HCT116 (cell line): ENCODE results near the gene PRRG4. TPM values are rescaled to one million over a fixed set of nuclear protein-coding genes. Genes with fewer than 3 reads are reported as not detected.

Experiments
- ATAC-seq: fragments of 200-7000 bp; cut with Tn5 transposase; 2 replicates; pipeline ENCODE4 v1.9.1; 2020; ENCODE audit warnings: mild to moderate bottlenecking, moderate library complexity
- BruUV-seq: library from RNA; stranded (reverse); fragments of 400-500 nt; replicated peaks from 2 replicates; lab custom pipeline; 2021; lab: Mats Ljungman, UMichigan
- CTCF ChIA-PET: fragments of 300-600 bp; sonication (Branson Sonifier 250); formaldehyde crosslinking; loops from one replicate; lab custom pipeline; 2021; ENCODE audit warnings: antibody characterized with exemption; lab: Charles Lee
- POLR2A ChIA-PET: fragments of 300-600, 350-600 bp; sonication (Branson Sonifier 250); formaldehyde crosslinking; loops from one replicate; lab custom pipeline; 2021; ENCODE audit warnings: antibody characterized with exemption; lab: Charles Lee
- RAD21 ChIA-PET, 2 experiments: fragments of 300-600 bp; sonication (Branson Sonifier 250); formaldehyde crosslinking; loops; one replicate each; lab custom pipeline; 2023; ENCODE audit warnings: low total read pairs in 2 of 2; ENCODE audit not compliant: uncharacterized antibody in 2 of 2, unreplicated experiment in 2 of 2, low non-redundant PET in 1 of 2; lab: Charles Lee
- DNase-seq: peaks from one replicate; pipeline ENCODE4 v3.0.0-alpha.2; 2010; ENCODE audit warnings: low read depth, low spot score
- H2AFZ ChIP-seq: fragments of 200-600 bp; shearing (Covaris generic), sonication (generic); 2 replicates; pipeline ENCODE4 v1.6.1; 2017; ENCODE audit warnings: low read depth, mixed run types, mixed read lengths, antibody characterized with exemption, low read length; ENCODE audit not compliant: poor library complexity, severe bottlenecking
- H3K27ac ChIP-seq: 2 replicates; pipeline ENCODE4 v1.5.1; 2012; ENCODE audit warnings: low read depth, low read length
- H3K27me3 ChIP-seq: fragments of 200-600 bp; sonication (generic); 2 replicates; pipeline ENCODE4 v1.6.1; 2016; ENCODE audit warnings: mixed run types, low read length, mixed read lengths; ENCODE audit not compliant: insufficient read depth
- H3K36me3 ChIP-seq, 2 experiments: fragments of 200-500 bp in 1 of 2; fragments of 200-600 bp in 1 of 2; sonication (Bioruptor generic) in 1 of 2; sonication (generic) in 1 of 2; 2 replicates each; pipeline versions ENCODE4 v1.5.1 to v1.6.1; 2014 to 2016; ENCODE audit warnings: low read length in 2 of 2, inconsistent platforms in 1 of 2, mixed read lengths in 1 of 2, mixed run types in 1 of 2; ENCODE audit not compliant: insufficient read depth in 2 of 2, control insufficient read depth in 1 of 2
- H3K4me1 ChIP-seq, 2 experiments: fragments of 200-600 bp in 1 of 2; sonication (generic) in 1 of 2; 2 replicates each; pipeline versions ENCODE4 v1.5.1 to v1.6.1; 2012 to 2017; ENCODE audit warnings: low read length in 2 of 2, inconsistent platforms in 1 of 2, mild to moderate bottlenecking in 1 of 2, mixed read lengths in 1 of 2, mixed run types in 1 of 2, moderate library complexity in 1 of 2; ENCODE audit not compliant: insufficient read depth in 2 of 2, control insufficient read depth in 1 of 2
- H3K4me2 ChIP-seq: fragments of 200-600 bp; sonication (generic); 2 replicates; pipeline ENCODE4 v1.6.1; 2017; ENCODE audit warnings: mixed run types, low read length, mixed read lengths
- H3K4me3 ChIP-seq, 2 experiments: fragments of 200-600 bp in 1 of 2; sonication (generic) in 1 of 2; replicated peaks in 1 of 2; 2 replicates each; pipeline ENCODE4 v1.5.1; 2011 to 2016; ENCODE audit warnings: low read length in 2 of 2, control low read depth in 1 of 2, low read depth in 1 of 2, mild to moderate bottlenecking in 1 of 2, mixed read lengths in 1 of 2, mixed run types in 1 of 2
- H3K79me2 ChIP-seq: fragments of 200-600 bp; sonication (generic); 2 replicates; pipeline ENCODE4 v1.6.1; 2017; ENCODE audit warnings: mild to moderate bottlenecking, mixed run types, low read length, moderate library complexity, mixed read lengths; ENCODE audit not compliant: insufficient read depth
- H3K9ac ChIP-seq: fragments of 200-600 bp; sonication (generic); 2 replicates; pipeline ENCODE4 v1.6.1; 2016; ENCODE audit warnings: low read length, mixed read lengths
- H3K9me2 ChIP-seq: fragments of 200-600 bp; sonication (generic), shearing (Covaris generic); 2 replicates; pipeline ENCODE4 v1.6.1; 2017; ENCODE audit warnings: mixed run types, mild to moderate bottlenecking, moderate library complexity; ENCODE audit not compliant: insufficient read depth
- H3K9me3 ChIP-seq, 2 experiments: fragments of 200-500 bp in 1 of 2; fragments of 200-600 bp in 1 of 2; sonication (Bioruptor generic) in 1 of 2; sonication (generic) in 1 of 2; 2 replicates each; pipeline ENCODE4 v1.6.1; 2014 to 2017; ENCODE audit warnings: low read length in 2 of 2, mixed read lengths in 2 of 2, inconsistent platforms in 1 of 2, low read depth in 1 of 2, mild to moderate bottlenecking in 1 of 2, mixed run types in 1 of 2, moderate library complexity in 1 of 2; ENCODE audit not compliant: control insufficient read depth in 1 of 2, insufficient read depth in 1 of 2
- H4K20me1 ChIP-seq: fragments of 200-600 bp; sonication (generic), shearing (Covaris generic); 2 replicates; pipeline ENCODE4 v1.6.1; 2017; ENCODE audit warnings: mixed run types, mild to moderate bottlenecking, moderate library complexity; ENCODE audit not compliant: insufficient read depth
- EGR1 ChIP-seq: IDR thresholded peaks from 2 replicates; pipeline ENCODE4 v1.6.1; 2012; ENCODE audit warnings: low read depth
- ELF1 ChIP-seq: IDR thresholded peaks from 2 replicates; pipeline ENCODE4 v1.6.1; 2012; ENCODE audit warnings: low read depth, borderline replicate concordance
- EZH2 ChIP-seq: fragments of 200-600 bp; sonication (generic); IDR thresholded peaks from 2 replicates; pipeline ENCODE4 v1.6.1; 2017; ENCODE audit warnings: antibody characterized with exemption, mixed run types
- EZH2phosphoT487 ChIP-seq: fragments of 200-600 bp; IDR thresholded peaks from 2 replicates; pipeline ENCODE4 v1.6.1; 2018; ENCODE audit warnings: antibody characterized with exemption, borderline replicate concordance
- JUND ChIP-seq: IDR thresholded peaks from 2 replicates; pipeline ENCODE4 v1.6.1; 2012
- POLR2A ChIP-seq: IDR thresholded peaks from 2 replicates; pipeline ENCODE4 v1.7.0; 2011; ENCODE audit warnings: borderline replicate concordance; ENCODE audit not compliant: insufficient read depth, insufficient read length; ENCODE audit errors: extremely low read depth
- SIN3A ChIP-seq: IDR thresholded peaks from 2 replicates; pipeline ENCODE4 v1.6.1; 2012; ENCODE audit warnings: low read depth
- SP1 ChIP-seq: IDR thresholded peaks from 2 replicates; pipeline ENCODE4 v1.6.1; 2012; ENCODE audit warnings: low read depth
- YY1 ChIP-seq: IDR thresholded peaks from 2 replicates; pipeline ENCODE4 v1.6.1; 2011; ENCODE audit warnings: low read length, low read depth, moderate library complexity, mild to moderate bottlenecking; ENCODE audit not compliant: insufficient replicate concordance; ENCODE audit errors: extremely low read depth
- ZNF274 ChIP-seq: fragments of 200-500 bp; sonication (Bioruptor generic); IDR thresholded peaks from 2 replicates; pipeline ENCODE4 v1.6.1; 2014; ENCODE audit warnings: mild to moderate bottlenecking, low read depth, low read length, inconsistent platforms
- intact Hi-C: fragments of 100-400 bp; cut with micrococcal nuclease; formaldehyde crosslinking; loops from 2 replicates; pipeline ENCODE4 v1.10.0; 2022
- total RNA-seq: library from RNA; stranded (reverse); gene quantifications from one replicate; pipeline ENCODE4 v1.2.1, GENCODE V29; 2021; ENCODE audit not compliant: unreplicated experiment
- TF ChIP-seq, protein P1 (sequence below): IDR thresholded peaks from 2 replicates; pipeline ENCODE4 v1.6.1; 2011; ENCODE audit warnings: mild to moderate bottlenecking, low read length, moderate library complexity; ENCODE audit not compliant: insufficient replicate concordance; ENCODE audit errors: extremely low read depth
- TF ChIP-seq, protein P2 (sequence below): IDR thresholded peaks from 2 replicates; pipeline ENCODE4 v1.6.1; 2012

PRRG4 gene
- total RNA-seq, 1 experiment from 2014 or later = 5.4 TPM

GRCh38 chr11:32891657-32892354 is 62.1 kb downstream of the PRRG4 start:
- H3K27ac ChIP-seq = peak overlapping the region; percentile 90
- H3K27me3 ChIP-seq = no peaks in the 10 kb centered on the region
- H2AFZ ChIP-seq = no peak overlapping the region
- peaks cover 0 to 21% of the 10 kb centered on the region in 2 experiments; a peak in 3 of 4 replicates for H3K4me1 ChIP-seq
- intact Hi-C loops = no loop called here
- peaks cover 37% of the 10 kb centered on the region for H3K79me2 ChIP-seq
- ChIA-PET POLR2A (no interaction called here), RAD21 (no interaction called here), CTCF (no interaction called here)
- no peak for TF ChIP-seq ZNF274
- TF ChIP-seq, protein P1, sequence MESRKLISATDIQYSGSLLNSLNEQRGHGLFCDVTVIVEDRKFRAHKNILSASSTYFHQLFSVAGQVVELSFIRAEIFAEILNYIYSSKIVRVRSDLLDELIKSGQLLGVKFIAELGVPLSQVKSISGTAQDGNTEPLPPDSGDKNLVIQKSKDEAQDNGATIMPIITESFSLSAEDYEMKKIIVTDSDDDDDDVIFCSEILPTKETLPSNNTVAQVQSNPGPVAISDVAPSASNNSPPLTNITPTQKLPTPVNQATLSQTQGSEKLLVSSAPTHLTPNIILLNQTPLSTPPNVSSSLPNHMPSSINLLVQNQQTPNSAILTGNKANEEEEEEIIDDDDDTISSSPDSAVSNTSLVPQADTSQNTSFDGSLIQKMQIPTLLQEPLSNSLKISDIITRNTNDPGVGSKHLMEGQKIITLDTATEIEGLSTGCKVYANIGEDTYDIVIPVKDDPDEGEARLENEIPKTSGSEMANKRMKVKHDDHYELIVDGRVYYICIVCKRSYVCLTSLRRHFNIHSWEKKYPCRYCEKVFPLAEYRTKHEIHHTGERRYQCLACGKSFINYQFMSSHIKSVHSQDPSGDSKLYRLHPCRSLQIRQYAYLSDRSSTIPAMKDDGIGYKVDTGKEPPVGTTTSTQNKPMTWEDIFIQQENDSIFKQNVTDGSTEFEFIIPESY = no peak
- TF ChIP-seq EZH2 = no peak
- TF ChIP-seq SIN3A = no peak
- no peak for TF ChIP-seq JUND
- no peak for TF ChIP-seq SP1
- TF ChIP-seq POLR2A = no peak
- TF ChIP-seq YY1 = no peak
- TF ChIP-seq, protein P2, sequence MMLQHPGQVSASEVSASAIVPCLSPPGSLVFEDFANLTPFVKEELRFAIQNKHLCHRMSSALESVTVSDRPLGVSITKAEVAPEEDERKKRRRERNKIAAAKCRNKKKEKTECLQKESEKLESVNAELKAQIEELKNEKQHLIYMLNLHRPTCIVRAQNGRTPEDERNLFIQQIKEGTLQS = no peak
- TF ChIP-seq EGR1 = no peak
- no peak for TF ChIP-seq ELF1
- TF ChIP-seq EZH2phosphoT487 = no peak
- H3K4me3 ChIP-seq = peak overlapping the region; percentile 75 to 85
- no peaks in the 10 kb centered on the region for H3K9me2 ChIP-seq
- H3K9me3 ChIP-seq = no peaks in the 10 kb centered on the region
- TSS peak; percentile 65 for BruUV-seq
- H3K4me2 ChIP-seq = peak overlapping the region; percentile 82
- H3K9ac ChIP-seq = peak overlapping the region; percentile 88
- H3K36me3 ChIP-seq = no peaks in the 10 kb centered on the region
- no peaks in the 10 kb centered on the region; the same call in 1 of the 2 replicates for H4K20me1 ChIP-seq
- DNase-seq (no peak), ATAC-seq (0 out of 2 replicates have a peak, but pooled peaks have one; percentile 1)
